GM19023 (cell line): ENCODE data around the gene ERBB4.
"Not testable (repeated sequence)": the region's sequence is repeated elsewhere in the genome, so short reads cannot be mapped to it uniquely, and the experiment has no call there.

Source experiments
- ATAC-seq: cut with Tn5 transposase; IDR thresholded peaks from one replicate; pipeline ENCODE4 v1.9.1; 2021; ENCODE audit warnings: mild to moderate bottlenecking, moderate library complexity; ENCODE audit not compliant: unreplicated experiment

ERBB4 gene

DNA sequence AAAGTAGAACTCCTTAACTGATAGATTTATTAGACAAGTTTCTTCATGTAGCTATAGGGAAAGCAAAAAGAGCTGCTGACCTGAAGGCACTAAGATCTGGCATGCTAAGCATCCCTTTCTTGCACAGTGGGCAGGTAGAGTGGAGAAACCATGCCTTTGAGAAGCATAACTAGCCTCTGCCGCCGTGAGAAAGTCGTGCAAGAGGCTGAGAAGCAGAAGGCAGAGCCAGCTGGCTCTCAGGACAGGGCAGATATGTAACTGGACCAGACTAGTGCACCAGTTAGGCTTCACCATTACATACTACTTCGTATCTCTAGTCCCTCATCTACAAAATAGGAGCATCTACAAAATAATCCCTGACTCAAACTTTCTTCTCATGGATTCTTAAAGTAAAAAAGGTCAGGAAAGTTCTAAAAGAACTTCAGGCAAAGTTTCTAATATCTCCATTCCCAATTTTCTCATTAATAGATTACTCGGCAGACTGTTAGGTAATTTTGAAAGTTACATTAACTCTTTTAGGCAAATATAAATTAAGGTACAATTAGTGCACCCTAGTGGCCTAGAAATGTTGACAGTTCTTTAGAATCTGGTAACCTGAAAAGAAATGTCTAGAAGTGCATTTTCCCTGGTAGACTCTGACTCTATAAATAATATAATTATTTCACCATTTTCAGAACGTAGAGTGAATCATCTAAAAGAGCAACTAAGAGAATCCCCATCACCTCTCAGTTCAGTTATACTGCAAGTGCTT, 10.3 kb downstream of the ERBB4 start:
- ATAC-seq = no peak

DNA sequence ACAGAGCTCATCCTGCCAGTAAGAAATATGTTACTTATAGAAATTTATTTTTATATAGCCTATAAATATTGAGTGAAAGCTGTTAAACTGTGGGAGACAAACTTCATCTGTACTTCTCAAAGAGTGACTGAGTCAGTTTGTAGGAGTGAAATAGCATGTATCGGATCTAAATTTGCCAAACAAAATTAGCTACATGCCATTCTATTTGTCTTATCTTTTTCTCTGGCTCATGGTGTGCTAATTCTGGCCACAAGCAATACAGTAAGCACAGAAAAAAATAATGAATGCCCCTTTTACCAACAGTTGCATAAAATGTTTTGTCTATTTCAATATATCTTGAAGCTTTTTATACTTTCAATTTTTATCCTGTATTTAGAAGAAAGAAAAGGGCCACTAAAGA, 12.5 kb downstream of the ERBB4 start:
- no peak for ATAC-seq

DNA sequence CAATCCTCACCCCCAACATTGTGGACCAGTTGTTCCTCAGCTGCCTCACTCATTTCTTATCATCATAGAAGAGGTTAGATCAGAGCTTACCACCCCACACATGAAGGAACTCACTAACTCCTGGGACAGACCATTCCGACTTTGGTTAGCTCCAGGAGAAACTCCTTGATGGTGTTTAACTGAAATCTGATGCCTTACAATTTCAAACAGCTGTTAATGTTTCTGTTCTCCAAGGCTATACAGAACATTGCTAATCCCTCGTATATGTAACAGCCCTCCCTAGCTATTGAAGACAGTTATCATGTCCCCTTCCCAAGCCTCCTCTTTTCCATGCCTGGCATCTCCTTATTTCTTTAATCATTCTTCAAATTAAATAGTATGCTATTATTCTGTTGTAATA, 14.8 kb downstream of the ERBB4 start:
- no peak for ATAC-seq

DNA sequence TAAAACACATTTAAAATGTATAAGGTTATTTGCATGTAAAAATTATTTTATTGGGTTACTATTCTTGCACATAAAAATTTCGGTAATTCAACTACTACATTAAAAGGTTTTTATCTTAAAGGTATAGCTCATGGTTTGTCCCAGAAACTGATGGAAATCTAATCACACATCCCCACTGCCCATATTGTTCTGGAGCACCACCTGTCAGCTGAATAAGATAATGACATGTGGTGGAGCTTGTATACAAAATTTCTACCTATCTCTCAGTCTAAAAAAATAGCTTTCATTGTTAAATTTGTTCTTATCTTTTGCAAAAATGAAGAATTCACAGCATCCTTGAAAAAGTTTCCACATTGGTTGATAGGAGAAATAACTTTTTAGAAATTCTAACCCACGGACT, 18.3 kb downstream of the ERBB4 start:
- no peak for ATAC-seq

DNA sequence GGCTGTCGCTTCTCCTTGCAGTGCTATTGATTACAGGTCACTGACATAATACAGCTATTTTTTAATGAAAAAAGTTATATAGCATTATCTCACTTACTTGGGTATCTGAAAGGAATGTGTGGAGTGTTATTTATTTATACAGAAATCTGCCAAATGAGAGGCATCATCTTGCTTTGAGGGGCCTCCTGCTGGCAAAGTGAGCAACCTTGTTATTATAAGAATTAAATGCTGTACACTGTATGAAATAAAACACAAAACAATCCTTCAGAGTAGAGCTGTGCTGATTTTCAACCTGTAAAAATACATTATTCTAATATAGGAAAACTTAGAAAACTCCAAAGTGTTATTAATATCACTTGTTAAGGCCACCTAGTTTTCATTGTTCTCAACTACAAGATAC, 20.9 kb downstream of the ERBB4 start:
- no peak for ATAC-seq

DNA sequence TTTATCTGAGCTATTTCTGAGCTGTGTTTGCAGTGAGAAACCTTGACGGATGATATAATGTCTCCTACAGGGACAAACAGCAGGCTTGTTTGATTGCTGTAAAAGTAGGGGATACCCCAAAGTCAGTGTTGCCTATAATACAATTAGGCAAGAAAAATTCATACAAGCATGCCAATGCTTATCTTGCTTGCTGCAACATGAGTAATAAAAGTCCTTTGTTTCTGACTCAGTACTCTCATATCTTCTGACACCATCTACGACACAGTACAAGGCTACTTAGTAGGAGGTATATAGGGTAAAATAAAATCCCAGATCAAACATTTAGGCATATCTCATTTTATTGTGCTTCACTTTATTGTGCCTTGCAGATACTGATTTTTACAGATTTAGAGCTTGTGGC, 33.0 kb downstream of the ERBB4 start:
- peak; percentile 73 for ATAC-seq

DNA sequence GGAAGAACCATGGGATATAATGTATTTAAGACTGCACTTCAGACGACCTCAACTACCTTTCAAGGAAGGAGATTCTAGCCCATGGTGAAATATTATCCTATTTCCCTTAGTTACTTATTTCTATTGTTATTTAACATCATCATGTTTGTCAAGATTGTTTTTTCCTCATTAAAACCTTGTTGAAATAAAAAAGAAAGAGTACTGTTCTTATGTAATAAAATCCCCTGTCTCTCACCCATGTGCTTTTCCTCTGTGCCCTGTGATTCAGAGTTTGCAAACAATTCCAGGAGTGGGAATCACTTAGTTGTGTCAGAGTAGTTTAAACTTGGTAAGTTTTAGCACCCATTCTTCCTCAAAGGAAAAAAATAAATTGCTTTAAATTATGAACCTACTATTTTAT, 43.6 kb downstream of the ERBB4 start:
- no peak for ATAC-seq

DNA sequence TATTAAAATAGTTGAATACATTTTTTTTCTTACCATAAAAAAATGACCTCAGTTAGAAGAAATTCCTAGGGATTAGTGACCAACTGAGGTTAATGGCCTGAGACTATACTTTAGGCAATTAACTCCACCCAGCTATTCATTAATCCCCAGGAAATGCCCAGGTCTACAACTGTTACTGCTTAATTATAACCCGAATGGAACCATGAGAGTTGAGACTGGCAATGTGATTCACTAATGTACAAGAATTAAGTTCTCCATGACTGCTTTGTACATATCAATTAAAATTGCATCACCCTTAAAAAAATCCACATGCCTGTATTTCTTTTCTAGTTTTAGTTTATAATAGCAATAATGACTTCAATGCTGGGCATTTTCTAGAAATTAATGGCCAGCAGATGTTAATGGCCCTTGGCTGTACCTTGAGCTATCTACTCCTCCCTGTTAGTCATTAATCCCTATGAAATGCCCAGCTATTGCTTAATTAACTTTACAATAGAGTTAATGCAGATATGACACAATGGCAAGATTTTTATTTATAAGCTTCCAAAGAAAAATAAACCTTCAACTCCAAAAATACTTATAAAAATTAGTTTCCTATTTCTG, 44.1 kb downstream of the ERBB4 start:
- no peak for ATAC-seq

DNA sequence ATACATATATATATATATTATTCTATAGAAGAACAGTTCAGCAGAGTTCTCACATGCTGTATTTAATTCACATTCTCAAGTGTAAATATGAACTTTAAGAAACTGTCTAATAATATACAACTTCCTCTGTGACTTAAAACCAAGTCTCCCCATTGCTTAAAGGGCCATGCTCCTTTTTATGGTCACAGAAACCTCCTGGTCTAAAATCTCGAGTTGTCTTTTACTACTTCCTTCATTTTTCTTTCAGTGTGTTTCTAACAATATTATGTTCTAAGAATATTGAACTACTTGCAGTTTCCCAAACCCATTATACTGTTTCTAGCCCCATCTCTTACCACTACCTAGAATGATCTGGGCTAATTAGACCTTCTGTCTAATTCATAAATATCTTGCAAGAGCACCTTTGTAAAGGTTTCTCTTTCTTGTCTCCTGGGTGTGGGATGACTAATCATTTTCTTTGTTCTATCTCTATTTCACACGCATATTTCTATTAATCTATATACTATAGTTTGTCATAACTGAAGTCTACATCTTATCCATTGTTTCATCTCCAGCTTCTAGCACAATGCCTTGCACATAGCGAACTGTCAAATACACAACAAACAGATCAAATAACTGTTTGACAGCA, 48.8 kb downstream of the ERBB4 start:
- no peak for ATAC-seq

DNA sequence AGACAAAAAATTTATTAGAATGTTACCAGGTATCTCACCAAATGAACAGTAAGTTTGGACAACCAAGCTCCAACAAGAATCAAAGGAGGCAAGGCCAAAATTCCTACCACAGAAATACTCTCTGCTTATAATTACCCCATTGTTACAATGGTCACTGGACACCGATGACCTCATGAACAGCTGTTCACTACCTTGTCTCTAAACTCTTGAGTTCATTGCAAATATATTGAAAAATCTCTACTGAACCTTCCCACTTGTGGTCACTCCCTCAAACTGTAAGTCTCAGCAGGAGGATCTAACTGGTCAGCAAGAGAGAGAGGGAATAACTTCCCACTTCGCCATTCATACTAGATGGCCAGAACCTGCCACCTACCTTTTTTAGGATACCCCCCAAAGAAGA, 50.0 kb downstream of the ERBB4 start:
- no peak for ATAC-seq

DNA sequence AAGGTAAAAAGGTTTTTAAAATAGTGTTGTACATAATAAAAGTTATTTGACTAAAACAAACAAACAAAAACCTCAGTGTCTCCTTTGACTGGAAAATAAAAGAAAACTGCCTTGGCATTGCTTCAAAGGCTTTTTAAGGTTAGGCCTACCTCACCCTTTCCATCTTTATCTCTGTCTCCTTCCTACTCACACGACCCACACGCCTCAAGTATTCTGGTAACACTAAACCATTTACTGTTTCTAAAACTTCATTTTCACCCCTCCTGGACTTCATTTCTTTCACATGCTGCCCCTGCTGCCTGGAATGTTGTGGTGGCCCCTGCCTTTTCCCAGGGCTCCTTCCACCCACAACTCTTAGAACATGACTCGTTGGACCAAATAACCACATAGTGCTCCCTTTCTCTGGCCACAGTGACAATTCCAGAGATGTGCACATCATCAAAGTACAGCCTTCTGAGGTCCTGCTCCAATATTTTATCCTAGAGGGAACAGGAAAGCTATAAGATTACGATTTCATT, 54.0 kb downstream of the ERBB4 start:
- no peak for ATAC-seq

DNA sequence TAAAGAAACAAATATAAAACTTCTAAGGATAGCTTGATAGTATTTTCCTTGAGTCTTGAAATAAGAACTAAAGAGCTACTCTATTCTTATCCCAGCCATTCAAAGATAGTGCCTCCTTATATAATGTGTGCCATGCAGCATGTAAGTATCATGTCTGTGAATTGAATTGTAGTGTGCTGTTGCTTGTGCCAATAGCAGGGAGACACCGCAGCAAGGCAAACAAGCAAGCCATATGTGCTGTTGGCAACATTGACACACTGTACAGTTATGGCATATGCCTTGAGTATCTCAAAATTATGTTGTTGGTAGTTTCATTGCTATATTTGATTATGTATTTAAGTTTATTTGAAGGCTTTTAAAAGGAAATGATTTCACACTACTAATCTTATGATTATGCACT, 58.2 kb downstream of the ERBB4 start:
- no peak for ATAC-seq

DNA sequence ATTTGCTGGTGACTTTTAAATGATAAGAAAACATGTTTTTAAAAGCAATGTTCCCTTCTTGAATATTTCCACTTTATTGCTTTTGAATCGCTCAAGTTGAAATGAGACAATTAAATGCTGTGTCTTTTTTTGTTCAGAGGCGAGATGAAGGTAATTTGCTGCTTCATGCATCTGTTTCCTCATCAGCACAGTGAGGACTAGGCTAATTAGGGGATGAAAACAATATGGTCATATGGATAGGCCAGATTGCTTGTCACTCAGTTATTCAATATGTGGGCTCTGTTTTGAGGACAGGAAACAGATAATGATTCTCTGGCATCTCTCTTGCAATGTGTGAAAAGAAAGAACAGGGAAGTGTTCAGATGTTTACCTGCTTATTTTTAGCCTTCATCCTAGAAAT, 61.0 kb downstream of the ERBB4 start:
- no peak for ATAC-seq

DNA sequence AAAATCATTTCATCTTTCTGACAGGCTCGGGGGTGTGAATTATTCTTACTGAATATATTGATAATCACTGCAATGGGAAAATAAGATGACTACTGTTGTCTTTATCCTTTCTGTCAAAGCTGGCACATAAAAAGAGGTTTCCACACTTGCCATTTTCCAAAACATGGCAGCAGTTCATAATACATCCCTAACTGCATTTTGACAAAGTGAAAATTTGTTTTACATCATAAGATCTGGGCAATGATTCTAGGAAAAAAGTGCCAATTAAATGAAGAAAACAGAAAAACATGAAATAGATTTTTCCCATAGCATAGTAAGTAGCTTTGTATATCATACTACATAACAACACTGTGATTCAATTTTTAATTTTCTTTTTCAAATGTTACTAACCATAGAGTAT, 65.4 kb downstream of the ERBB4 start:
- no peak for ATAC-seq

DNA sequence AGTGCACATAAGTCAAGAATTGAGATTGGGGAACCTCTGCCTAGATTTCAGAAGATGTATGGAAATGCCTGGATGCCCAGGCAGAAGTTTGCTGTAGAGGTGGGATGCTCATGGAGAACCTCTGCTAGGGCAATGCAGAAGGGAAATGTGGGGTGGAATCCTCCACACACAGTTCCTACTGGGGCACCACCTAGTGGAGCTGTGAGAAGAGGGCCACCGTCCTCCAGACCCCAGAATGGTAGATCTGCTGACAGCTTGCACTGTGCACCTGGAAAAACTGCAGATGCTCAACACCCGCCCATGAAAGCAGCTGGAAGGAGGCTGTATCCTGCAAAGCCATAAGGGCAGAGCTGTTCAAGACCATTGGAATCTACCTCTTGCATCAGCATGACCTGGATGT, 71.1 kb downstream of the ERBB4 start:
- not testable (repeated sequence) for ATAC-seq

DNA sequence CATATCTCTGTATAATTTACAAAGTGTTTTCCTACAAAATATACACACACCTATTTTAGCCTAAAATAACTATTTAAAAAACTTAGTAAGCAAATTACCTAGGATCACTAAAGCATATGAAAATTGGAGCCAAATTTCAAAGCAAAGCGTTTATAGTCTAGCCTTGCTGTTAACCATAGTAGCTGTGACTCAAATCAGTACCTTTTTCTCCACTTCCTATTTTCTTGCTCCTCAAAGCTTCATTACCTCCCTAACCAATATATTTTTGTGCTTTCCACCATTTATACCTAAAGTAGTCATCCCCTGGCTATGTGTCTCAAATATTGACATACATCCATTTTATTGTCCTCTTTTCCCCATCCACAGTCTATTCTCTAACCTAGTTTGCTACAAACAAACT, 73.1 kb downstream of the ERBB4 start:
- ATAC-seq = no peak

DNA sequence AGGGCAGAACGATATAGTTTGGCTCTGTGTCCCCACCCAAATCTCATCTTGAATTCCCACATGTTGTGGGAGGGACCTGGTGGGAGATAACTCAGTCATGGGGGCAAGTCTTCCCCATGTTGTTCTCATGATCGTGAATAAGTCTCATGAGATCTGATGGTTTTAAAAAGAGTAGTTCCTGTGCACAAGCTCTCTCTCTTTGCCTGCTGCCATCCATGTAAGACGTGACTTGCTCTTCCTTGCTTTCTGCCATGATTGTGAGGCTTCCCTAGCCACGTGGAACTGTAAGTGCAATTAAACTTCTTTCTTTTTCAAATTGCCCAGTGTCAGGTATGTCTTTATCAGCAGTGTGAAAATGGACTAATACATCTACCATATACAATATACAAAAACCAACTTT, 76.9 kb downstream of the ERBB4 start:
- ATAC-seq = not testable (repeated sequence)

DNA sequence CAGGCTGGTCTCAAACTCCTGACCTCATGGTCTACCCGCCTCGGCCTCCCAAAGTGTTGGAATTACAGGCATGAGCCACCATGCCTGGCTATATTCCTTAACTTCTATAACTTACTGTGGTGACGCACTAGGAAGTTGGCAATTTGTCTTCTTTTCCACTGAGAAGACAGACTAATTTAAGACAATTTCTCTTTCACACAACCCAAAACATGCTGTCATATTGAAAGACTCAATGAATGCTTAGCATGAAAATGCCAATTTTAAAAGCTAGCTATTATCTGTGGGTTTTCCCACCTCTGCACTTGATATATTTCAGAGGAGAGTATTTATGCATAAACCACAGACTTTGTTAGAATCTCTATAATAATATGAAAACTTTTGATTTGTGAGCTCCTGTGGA, 84.5 kb downstream of the ERBB4 start:
- no peak for ATAC-seq

DNA sequence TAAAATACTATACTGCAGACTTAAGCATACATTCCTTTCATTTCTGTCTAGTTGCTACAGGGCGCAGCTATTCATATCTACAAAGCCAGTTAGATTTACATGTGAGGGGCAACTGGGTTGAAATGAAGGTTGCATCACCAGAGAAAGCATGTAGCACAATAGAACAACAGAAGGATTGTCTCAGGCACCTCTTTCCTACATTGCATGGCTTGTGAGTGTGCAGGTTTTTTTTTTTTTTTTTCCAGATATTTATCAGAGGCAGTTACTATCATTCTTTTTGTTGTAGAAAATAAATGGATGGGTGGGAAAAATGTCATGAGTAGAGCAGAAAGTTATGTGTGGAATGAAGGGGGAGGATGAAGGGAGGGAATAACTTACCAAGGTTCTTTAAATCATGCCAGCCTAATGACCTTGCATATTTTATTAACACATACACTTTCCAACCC, 86.8 kb downstream of the ERBB4 start:
- no peak for ATAC-seq

DNA sequence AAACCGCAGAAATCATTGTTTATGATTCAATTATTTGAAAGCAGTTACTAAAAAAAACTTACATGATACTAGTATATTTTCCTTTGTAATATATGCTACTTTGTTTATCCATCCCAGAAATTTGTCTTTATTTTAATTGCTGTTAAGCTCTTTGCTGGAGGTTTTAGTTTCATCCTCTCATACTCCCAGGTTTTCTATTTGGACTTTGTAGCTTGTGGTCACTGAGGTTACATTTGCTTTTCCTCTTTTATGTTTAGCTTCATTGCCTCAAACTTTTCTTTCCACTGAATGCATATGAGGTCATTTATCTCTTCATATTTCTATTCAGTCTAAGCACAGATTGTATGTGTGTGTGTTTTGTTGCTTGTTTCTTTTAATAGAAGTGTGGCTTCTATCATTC, 89.9 kb downstream of the ERBB4 start:
- ATAC-seq = no peak

DNA sequence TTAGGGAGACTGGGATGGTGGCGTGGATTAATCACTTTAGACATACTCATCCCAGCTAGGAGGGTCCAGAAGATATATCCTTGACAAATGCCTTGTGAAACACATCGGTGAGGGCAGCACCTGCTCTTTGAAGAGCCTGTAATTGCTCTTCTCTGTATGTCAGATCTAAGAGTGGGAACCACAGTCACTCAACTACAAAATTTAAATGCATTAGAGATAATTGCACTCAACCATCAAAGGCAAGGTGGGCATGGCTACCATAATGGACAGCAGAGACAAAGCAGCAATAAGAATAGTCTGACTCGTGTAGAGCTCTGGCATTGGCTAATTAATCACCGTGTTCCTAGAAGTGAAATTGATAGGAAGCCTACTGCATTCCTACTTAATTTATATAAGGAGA, 96.8 kb downstream of the ERBB4 start:
- no peak for ATAC-seq

DNA sequence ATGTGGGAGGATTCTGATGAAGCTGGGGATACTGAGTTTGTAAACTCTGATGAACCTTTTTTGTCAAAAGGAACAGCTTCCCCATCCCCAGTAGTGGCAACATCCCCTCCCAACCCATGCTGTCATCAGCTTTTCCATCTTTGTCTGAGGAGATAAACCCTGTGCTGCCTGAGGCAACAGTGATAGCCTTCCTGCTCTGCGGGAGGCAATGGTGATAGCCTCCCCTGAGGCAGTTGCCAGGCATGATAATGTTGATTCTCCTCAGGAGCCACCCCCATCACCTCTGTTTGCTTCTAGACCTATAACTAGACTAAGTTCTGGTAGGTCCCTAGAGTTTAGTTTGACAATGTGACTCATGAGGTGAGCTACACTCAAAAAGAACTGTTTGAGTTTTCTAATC, 97.5 kb downstream of the ERBB4 start:
- no peak for ATAC-seq
